Colonic mucosa (tissue), 4 donors: Measurements from ENCODE around the gene KCNH4. TPM values are rescaled to one million over a fixed set of nuclear protein-coding genes. Genes with fewer than 3 reads are reported as not detected.
"Not testable (repeated sequence)": the region's sequence is repeated elsewhere in the genome, so short reads cannot be mapped to it uniquely, and the experiment has no call there.

Source experiments
- DNase-seq: peaks from one replicate; pipeline ENCODE4 v3.0.0-alpha.2; 2020
- H3K27ac ChIP-seq: fragments of 200-600 bp; one replicate; pipeline ENCODE4 v1.8.0; 2021
- H3K27me3 ChIP-seq: fragments of 200-600 bp; one replicate; pipeline ENCODE4 v1.8.0; 2021
- H3K36me3 ChIP-seq: fragments of 200-600 bp; one replicate; pipeline ENCODE4 v1.8.0; 2021
- H3K4me1 ChIP-seq: fragments of 200-600 bp; one replicate; pipeline ENCODE4 v1.8.0; 2021; ENCODE audit warnings: mild to moderate bottlenecking
- H3K4me3 ChIP-seq: fragments of 200-600 bp; one replicate; pipeline ENCODE4 v1.8.0; 2021
- H3K9ac ChIP-seq, 2 donors: one replicate each; pipeline ENCODE4 v1.7.0; 2013; ENCODE audit warnings: control low read depth in 2 of 2, low read depth in 2 of 2, low read length in 2 of 2
- H3K9me3 ChIP-seq: fragments of 200-600 bp; one replicate; pipeline ENCODE4 v1.8.0; 2021
- CTCF ChIP-seq: fragments of 200-600 bp; IDR thresholded peaks from one replicate; pipeline ENCODE4 v1.8.0; 2022; ENCODE audit warnings: antibody characterized with exemption, mild to moderate bottlenecking
- intact Hi-C: fragments of 100-400 bp; cut with DNase I; formaldehyde crosslinking; loops from one replicate; pipeline ENCODE4 v1.14.1; 2022
- total RNA-seq, 2 donors: library from RNA; stranded (reverse); fragmentation: NEBNext Ultra II Directional in 1 of 2; extraction: Animal tissue kit (Norgen Biotek cat#: 25700) in 1 of 2; gene quantifications; one replicate each; pipeline ENCODE4 v1.2.1, GENCODE V29; 2021
- donor health status: healthy.
- donor health status: DM: no; HTN: no; CAD: no.
- donor health status: DM: no; HTN: no; CAD: no.

The KCNH4 gene
- total RNA-seq, 2 donors from 2014 or later = 0.07 TPM; not detected in 1

DNA sequence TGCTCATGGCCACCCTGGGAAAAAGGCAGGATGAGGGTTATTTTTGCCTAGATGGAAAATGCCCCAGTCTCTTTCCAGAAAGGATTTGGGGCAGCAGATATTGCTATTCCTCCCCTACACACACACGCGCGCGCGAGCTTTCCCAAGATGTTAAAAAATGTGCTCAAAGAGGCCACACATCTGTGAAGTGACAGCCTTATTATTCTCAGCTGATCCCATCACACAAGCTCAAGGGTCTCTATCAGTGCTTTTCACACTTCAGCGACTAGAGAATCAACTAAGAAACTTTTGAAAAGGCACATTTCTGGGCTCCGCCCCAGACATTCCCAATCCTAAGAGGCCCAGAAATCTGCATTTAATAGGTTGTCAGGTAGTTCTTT lies 20.4 kb downstream of the KCNH4 start:
- TF ChIP-seq CTCF = no peak
- no peaks in the 10 kb centered on the region for H3K4me1 ChIP-seq
- H3K9me3 ChIP-seq = no peaks in the 10 kb centered on the region
- H3K27me3 ChIP-seq = no peaks in the 10 kb centered on the region
- H3K27ac ChIP-seq = no peak overlapping the region
- no peaks in the 10 kb centered on the region for H3K36me3 ChIP-seq
- DNase-seq = no peak
- H3K9ac ChIP-seq = no peak overlapping the region
- intact Hi-C loops = no loop called here
- no peak overlapping the region for H3K4me3 ChIP-seq

DNA sequence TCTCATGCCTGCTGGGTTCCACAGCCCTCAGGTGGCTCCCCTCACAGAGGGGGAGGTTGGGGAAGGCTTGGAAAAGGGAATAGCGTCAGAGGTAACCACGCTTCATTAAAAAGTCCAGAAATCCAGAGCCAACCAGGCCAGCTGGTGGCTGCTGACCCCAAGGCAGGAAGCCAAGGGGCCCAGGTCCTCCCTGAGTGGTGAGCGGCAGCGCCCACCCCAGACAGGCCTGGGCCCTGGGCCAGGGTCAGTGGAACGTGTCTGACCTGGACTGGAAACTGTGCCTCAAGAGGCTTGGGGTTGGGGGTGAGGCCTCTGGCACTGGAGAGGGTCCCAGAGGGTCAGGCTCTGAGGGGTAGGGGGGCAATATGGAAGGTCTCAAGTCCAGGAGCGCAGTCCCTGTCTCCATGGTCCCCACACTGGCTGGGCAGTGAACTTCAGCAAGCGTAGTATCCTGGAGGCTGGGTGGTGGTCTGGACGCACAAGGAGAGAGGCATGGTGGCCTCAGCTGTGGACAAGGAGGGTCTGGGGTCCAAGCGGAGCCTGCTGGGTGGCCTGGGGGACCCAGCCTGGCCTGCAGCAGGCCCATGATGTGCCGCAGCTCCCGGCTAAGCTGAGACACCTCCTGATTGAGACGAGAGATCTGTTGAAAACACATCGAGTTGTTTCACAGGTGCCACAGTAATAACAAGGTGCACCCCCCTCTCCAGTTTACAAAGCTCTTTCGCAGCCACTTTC lies 21.0 kb downstream of the KCNH4 start:
- Histone ChIP-seq H3K9ac (no peak overlapping the region), H3K4me1 (no peaks in the 10 kb centered on the region)

GRCh38 chr17:42155614-42156045 lies 25.3 kb downstream of the KCNH4 start:
- peak overlapping the region; percentile 99 for H3K4me3 ChIP-seq
- H3K27me3 ChIP-seq = no peaks in the 10 kb centered on the region
- no peak for DNase-seq
- TF ChIP-seq CTCF = no peak
- intact Hi-C loops = no loop called here
- peak overlapping the region in 1 of 2 donors; percentile 34 for H3K9ac ChIP-seq
- H3K9me3 ChIP-seq = no peaks in the 10 kb centered on the region
- no peak overlapping the region for H3K27ac ChIP-seq
- H3K4me1 ChIP-seq = peaks cover 10% of the 10 kb centered on the region
- H3K36me3 ChIP-seq = no peaks in the 10 kb centered on the region

More for the DNA sequence above, 21.0 kb downstream of the KCNH4 start:
- no peak for TF ChIP-seq CTCF
- Histone ChIP-seq H3K36me3 (no peaks in the 10 kb centered on the region), H3K4me3 (no peak overlapping the region), H3K27me3 (no peaks in the 10 kb centered on the region), H3K27ac (no peak overlapping the region), H3K9me3 (no peaks in the 10 kb centered on the region)
- intact Hi-C loops = no loop called here
- DNase-seq = no peak

DNA sequence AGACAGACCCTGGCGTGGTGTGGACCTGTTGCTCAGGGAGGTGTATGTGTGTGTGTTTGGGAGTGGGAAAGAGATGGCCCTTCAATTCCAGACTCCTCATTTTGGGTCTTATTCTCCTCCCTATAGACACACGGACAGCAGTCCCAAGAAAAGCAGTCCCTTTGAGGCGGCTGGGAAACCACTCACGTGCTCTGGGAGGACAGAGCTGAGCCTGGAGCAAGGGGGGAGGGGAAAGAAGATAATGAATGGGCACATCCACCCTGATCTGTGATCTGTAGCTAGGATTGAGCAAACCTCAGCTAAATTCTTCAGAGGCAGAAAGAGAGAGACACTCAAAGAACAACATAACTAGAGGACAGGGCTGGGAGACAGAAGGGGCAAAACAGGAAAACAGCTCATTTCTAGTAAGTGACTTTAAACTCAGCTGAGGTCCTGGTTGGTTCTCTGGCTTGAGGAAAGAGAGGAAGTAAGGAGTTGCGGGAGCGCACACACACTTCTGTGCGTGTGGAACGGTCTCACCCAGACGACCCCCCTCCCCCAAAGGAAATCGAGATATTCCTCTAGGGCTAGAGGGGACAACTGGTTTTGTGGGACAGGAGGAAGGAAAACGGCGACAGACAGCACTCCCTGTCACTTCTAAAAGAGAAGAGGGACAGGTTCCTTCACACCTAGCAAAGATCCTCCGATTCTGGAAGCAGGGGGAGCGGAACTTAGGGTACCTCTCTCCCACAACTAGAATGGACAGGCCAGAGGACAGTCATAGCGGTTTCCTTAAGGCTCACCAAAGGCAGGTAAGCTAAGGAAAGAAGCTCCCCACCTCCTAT lies 26.8 kb downstream of the KCNH4 start:
- H3K27ac ChIP-seq = peak overlapping the region; percentile 53
- H3K36me3 ChIP-seq = no peaks in the 10 kb centered on the region
- H3K4me1 ChIP-seq = peaks cover 10% of the 10 kb centered on the region
- TF ChIP-seq CTCF = no peak
- no peaks in the 10 kb centered on the region for H3K9me3 ChIP-seq
- H3K4me3 ChIP-seq = peak overlapping the region; percentile 99
- H3K27me3 ChIP-seq = no peaks in the 10 kb centered on the region
- peak; percentile 35 for DNase-seq
- intact Hi-C loops = no loop called here
- peak overlapping the region; percentile 93 to 100 for H3K9ac ChIP-seq

GRCh38 chr17:42146911-42147607 lies 33.9 kb downstream of the KCNH4 start:
- Histone ChIP-seq H3K27me3 (no peaks in the 10 kb centered on the region), H3K4me1 (peaks cover 7% of the 10 kb centered on the region), H3K4me3 (no peak overlapping the region), H3K9ac (no peak overlapping the region), H3K27ac (no peak overlapping the region), H3K9me3 (no peaks in the 10 kb centered on the region), H3K36me3 (no peaks in the 10 kb centered on the region)
- no peak for TF ChIP-seq CTCF
- no peak for DNase-seq
- intact Hi-C loops = no loop called here

- H3K27me3 ChIP-seq, H3K4me1 ChIP-seq, H3K9ac ChIP-seq, H3K9me3 ChIP-seq, H3K36me3 ChIP-seq, H3K27ac ChIP-seq, DNase-seq, intact Hi-C loops, H3K4me3 ChIP-seq: not testable (repeated sequence)
Measured at GRCh38 chr17:42143138-42143537, 37.8 kb downstream of the KCNH4 start.
